ENCODE results near the gene ZCWPW1.

DNA sequence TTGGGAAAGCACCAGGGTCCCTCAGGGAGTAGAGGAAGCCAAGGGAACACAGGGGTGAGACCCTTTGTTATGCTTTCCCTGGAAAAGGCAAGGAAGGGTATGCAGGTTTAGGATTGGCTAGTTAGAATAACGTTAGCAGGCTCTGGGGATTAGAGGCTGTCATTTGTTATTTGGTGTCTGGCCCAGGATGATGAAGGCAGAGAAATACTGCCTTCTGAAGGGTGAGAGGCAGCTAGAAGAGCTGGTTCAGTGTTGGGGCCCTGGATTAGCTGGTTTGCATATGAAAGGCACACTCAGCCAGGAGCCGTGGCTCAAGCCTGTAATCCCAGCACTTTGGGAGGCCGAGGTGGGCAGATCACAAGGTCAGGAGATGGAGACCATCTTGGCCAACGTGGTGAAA is 58.2 kb downstream of the ZCWPW1 start:
- TF ChIP-seq EZH2phosphoT487 (conservative IDR thresholded peaks at IDR 0.05; ENCODE audit: low read length): no peak
- TF ChIP-seq, protein P1, sequence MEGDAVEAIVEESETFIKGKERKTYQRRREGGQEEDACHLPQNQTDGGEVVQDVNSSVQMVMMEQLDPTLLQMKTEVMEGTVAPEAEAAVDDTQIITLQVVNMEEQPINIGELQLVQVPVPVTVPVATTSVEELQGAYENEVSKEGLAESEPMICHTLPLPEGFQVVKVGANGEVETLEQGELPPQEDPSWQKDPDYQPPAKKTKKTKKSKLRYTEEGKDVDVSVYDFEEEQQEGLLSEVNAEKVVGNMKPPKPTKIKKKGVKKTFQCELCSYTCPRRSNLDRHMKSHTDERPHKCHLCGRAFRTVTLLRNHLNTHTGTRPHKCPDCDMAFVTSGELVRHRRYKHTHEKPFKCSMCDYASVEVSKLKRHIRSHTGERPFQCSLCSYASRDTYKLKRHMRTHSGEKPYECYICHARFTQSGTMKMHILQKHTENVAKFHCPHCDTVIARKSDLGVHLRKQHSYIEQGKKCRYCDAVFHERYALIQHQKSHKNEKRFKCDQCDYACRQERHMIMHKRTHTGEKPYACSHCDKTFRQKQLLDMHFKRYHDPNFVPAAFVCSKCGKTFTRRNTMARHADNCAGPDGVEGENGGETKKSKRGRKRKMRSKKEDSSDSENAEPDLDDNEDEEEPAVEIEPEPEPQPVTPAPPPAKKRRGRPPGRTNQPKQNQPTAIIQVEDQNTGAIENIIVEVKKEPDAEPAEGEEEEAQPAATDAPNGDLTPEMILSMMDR (IDR thresholded peaks at IDR 0.05; ENCODE audit: insufficient read depth, low read length, poor library complexity, severe bottlenecking): no peak
